ENCODE results near the gene ITIH4. TPM values are rescaled to one million over a fixed set of nuclear protein-coding genes. Genes with fewer than 3 reads are reported as not detected.

Gene ITIH4
- total and polyA plus RNA-seq, 10 of the 15 experiments (the other 5 are each of a cell fraction or from before 2014, with no cell fraction given): 0.64 to 4.1 (median 1.3) TPM

DNA sequence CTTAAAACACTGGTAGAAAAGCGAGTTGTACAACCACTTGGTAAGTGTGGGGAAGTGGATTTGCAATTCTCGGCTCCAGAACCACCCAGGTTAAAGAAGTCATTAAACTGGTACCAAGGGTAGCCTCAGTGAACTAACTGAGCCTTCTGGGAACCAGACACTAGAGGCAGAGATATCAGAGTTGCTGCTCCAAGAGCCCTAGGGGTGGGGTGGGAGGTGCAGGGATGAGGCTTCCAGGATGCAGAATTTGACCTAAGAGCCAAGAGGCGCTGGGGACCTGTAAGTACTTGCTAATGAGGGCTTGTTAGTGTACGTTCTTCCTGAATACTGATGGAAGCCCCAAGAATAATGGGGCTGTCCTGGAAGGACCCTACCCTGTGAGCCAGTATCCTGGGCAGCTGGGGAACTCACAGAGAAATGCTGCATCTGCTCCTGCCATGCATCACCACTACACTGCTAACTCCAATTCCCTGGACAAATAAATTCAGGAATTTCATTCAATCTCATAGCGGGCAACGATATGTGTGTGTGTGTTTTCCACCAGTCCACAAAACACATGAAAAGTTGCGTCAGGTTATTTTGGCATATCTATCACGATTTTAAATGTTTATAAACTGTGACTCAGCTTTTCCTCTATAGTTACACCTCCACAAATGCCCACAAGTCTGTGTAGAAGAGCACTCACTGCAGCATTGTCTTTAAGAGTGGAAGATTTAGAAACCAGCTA lies 43.1 kb upstream of the ITIH4 start:
- Histone ChIP-seq H3K27me3 (replicated peaks in 1 of 2; ENCODE audit: control insufficient read depth in 2 of 2, insufficient read depth in 2 of 2, low read length in 1 of 2) (no peaks in the 10 kb centered on the region), H4K20me1 (ENCODE audit: control insufficient read depth, insufficient read depth) (no peaks in the 10 kb centered on the region), H3K9me3 (replicated peaks; ENCODE audit: control insufficient read depth, insufficient read depth, low read length) (no peaks in the 10 kb centered on the region), H3K4me2 (ENCODE audit: control insufficient read depth, insufficient read depth) (no peak overlapping the region), H3K4me1 (ENCODE audit: control insufficient read depth, insufficient read depth, low read length) (peaks cover 7% of the 10 kb centered on the region; the same call in 1 of the 2 replicates), H3K4me3 (no peak overlapping the region), H3K36me3 (ENCODE audit: control insufficient read depth in 2 of 2, insufficient read depth in 2 of 2, low read length in 1 of 2) (peaks cover 1 to 2% of the 10 kb centered on the region in 2 experiments; a peak in 2 of 4 replicates), H3K27ac (ENCODE audit: control insufficient read depth, insufficient read depth) (no peak overlapping the region), H2AFZ (ENCODE audit: control insufficient read depth, low read depth, low read length) (no peak overlapping the region), H3K79me2 (ENCODE audit: control insufficient read depth, insufficient read depth, low read length) (peaks cover 2% of the 10 kb centered on the region; the same call in 1 of the 2 replicates), H3K9ac (ENCODE audit: control insufficient read depth, insufficient read depth, low read length) (no peak overlapping the region)
- ChIA-PET POLR2A (interaction anchor here (0.6 kb wide), 1 partner anchor 142 kb away, joined by 3 read pairs; no protein-coding TSS in a partner anchor), RAD21 (ENCODE audit: unreplicated experiment) (interaction anchor here (0.9 to 1.6 kb wide), 3 partner anchors 20 to 113 kb away, joined by 3 read pairs; no protein-coding TSS in a partner anchor), CTCF (interaction anchor here (1.2 to 2.5 kb wide), 2 partner anchors 20 to 28 kb away, joined by 5 to 16 read pairs; no protein-coding TSS in a partner anchor), SMC1A (ENCODE audit: uncharacterized antibody, unreplicated experiment) (interaction anchor here (1.1 to 1.9 kb wide), 4 partner anchors 19 to 198 kb away, joined by 4 to 15 read pairs (median 5); partner anchors contain the start of gene STIMATE)
- no peak for ATAC-seq
- in situ Hi-C loops (cut with MboI): no loop called here
- no TSS peak for BruUV-seq (replicated peaks)
- FAIRE-seq: no peak
- no peak for TF ChIP-seq MTA2 (IDR thresholded peaks at IDR 0.05; ENCODE audit: low read depth)
- intact Hi-C loops (cut with micrococcal nuclease; ENCODE audit: unreplicated experiment): no loop called here
- no peak for DNase-seq (ENCODE audit: low read depth, low spot score)
- 85% methylated on average over 8 of the region's 8 CpGs for WGBS (ENCODE audit: insufficient coverage, insufficient replicate concordance, low lambda C conversion rate, missing lambda C conversion rate)

- ChIA-PET SMC1A (ENCODE audit: uncharacterized antibody, unreplicated experiment) (no interaction called here), RAD21 (ENCODE audit: unreplicated experiment) (no interaction called here), POLR2A (no interaction called here), CTCF (no interaction called here)
- Histone ChIP-seq H3K27me3 (replicated peaks in 1 of 2; ENCODE audit: control insufficient read depth in 2 of 2, insufficient read depth in 2 of 2, low read length in 1 of 2) (no peaks in the 10 kb centered on the region), H3K4me3 (no peak overlapping the region), H3K4me1 (ENCODE audit: control insufficient read depth, insufficient read depth, low read length) (peaks cover 7% of the 10 kb centered on the region; the same call in 1 of the 2 replicates), H3K4me2 (ENCODE audit: control insufficient read depth, insufficient read depth) (no peak overlapping the region), H4K20me1 (ENCODE audit: control insufficient read depth, insufficient read depth) (no peaks in the 10 kb centered on the region), H3K27ac (ENCODE audit: control insufficient read depth, insufficient read depth) (no peak overlapping the region), H3K36me3 (ENCODE audit: control insufficient read depth in 2 of 2, insufficient read depth in 2 of 2, low read length in 1 of 2) (peaks cover 0 to 1% of the 10 kb centered on the region in 2 experiments; a peak in 1 of 4 replicates), H3K9me3 (replicated peaks; ENCODE audit: control insufficient read depth, insufficient read depth, low read length) (no peaks in the 10 kb centered on the region; the same call in 2 of the 3 replicates), H2AFZ (ENCODE audit: control insufficient read depth, low read depth, low read length) (no peak overlapping the region), H3K9ac (ENCODE audit: control insufficient read depth, insufficient read depth, low read length) (no peak overlapping the region), H3K79me2 (ENCODE audit: control insufficient read depth, insufficient read depth, low read length) (peaks cover 2% of the 10 kb centered on the region; the same call in 1 of the 2 replicates)
- DNase-seq (ENCODE audit: low read depth, low spot score) (no peak), ATAC-seq (no peak), FAIRE-seq (no peak)
- intact Hi-C loops (cut with micrococcal nuclease; ENCODE audit: unreplicated experiment) (no loop called here), in situ Hi-C loops (cut with MboI) (no loop called here)
- 98% methylated on average over 3 of the region's 3 CpGs for WGBS (ENCODE audit: insufficient coverage, insufficient replicate concordance, low lambda C conversion rate, missing lambda C conversion rate)
- no TSS peak for BruUV-seq (replicated peaks)
- TF ChIP-seq, protein P1, sequence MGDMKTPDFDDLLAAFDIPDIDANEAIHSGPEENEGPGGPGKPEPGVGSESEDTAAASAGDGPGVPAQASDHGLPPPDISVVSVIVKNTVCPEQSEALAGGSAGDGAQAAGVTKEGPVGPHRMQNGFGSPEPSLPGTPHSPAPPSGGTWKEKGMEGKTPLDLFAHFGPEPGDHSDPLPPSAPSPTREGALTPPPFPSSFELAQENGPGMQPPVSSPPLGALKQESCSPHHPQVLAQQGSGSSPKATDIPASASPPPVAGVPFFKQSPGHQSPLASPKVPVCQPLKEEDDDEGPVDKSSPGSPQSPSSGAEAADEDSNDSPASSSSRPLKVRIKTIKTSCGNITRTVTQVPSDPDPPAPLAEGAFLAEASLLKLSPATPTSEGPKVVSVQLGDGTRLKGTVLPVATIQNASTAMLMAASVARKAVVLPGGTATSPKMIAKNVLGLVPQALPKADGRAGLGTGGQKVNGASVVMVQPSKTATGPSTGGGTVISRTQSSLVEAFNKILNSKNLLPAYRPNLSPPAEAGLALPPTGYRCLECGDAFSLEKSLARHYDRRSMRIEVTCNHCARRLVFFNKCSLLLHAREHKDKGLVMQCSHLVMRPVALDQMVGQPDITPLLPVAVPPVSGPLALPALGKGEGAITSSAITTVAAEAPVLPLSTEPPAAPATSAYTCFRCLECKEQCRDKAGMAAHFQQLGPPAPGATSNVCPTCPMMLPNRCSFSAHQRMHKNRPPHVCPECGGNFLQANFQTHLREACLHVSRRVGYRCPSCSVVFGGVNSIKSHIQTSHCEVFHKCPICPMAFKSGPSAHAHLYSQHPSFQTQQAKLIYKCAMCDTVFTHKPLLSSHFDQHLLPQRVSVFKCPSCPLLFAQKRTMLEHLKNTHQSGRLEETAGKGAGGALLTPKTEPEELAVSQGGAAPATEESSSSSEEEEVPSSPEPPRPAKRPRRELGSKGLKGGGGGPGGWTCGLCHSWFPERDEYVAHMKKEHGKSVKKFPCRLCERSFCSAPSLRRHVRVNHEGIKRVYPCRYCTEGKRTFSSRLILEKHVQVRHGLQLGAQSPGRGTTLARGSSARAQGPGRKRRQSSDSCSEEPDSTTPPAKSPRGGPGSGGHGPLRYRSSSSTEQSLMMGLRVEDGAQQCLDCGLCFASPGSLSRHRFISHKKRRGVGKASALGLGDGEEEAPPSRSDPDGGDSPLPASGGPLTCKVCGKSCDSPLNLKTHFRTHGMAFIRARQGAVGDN (IDR thresholded peaks at IDR 0.05): no peak
- TF ChIP-seq E2F8 (IDR thresholded peaks at IDR 0.05; ENCODE audit: low read depth, partially characterized antibody): no peak
These were observed 41.8 kb upstream of the ITIH4 start for GRCh38 chr3:52872245-52872644.

Measured in GM12878 (cell line).